ENCODE results near the gene PLIN5.

The PLIN5 gene

GRCh38 chr19:4534836-4535658 lies at the start of gene PLIN5:
PLIN5 (minus strand) TSS chr19:4535224; CDS start chr19:4534074, 1,150 bp downstream.
- peaks cover 26% of the 10 kb centered on the region for H3K27me3 Mint-ChIP-seq
- no peaks in the 10 kb centered on the region for H3K9me3 Mint-ChIP-seq
- peak; percentile 78 for ATAC-seq
- H3K4me3 Mint-ChIP-seq, result peak within 1 kb of the TSS; percentile 1 to 74
- H3K27ac Mint-ChIP-seq, result no peak within 1 kb of the TSS
- DNase-seq, result peak; percentile 38 to 54
- H3K4me1 Mint-ChIP-seq, result peaks cover 25% of the 10 kb centered on the region

GRCh38 chr19:4583961-4584669 lies 49.1 kb upstream of the PLIN5 start:
- peak; percentile 59 for ATAC-seq
- Mint-ChIP-seq H3K27ac (no peak overlapping the region), H3K4me3 (peak overlapping the region in 1 of 2 donors; percentile 41), H3K4me1 (peaks cover 15% of the 10 kb centered on the region), H3K27me3 (peaks cover 77% of the 10 kb centered on the region), H3K9me3 (no peaks in the 10 kb centered on the region)
- no peak for DNase-seq

- peaks cover 15% of the 10 kb centered on the region for H3K4me1 Mint-ChIP-seq
- H3K27ac Mint-ChIP-seq, result no peak overlapping the region
- DNase-seq (no peak), ATAC-seq (no peak)
- H3K4me3 Mint-ChIP-seq, result peak overlapping the region; percentile 26 to 54
- peaks cover 86% of the 10 kb centered on the region for H3K27me3 Mint-ChIP-seq
- H3K9me3 Mint-ChIP-seq, result no peaks in the 10 kb centered on the region
These were observed 48.2 kb upstream of the PLIN5 start for GRCh38 chr19:4582980-4583842.

- H3K27me3 Mint-ChIP-seq, result peaks cover 90% of the 10 kb centered on the region
- peak overlapping the region; percentile 50 to 58 for H3K4me3 Mint-ChIP-seq
- DNase-seq (peak in 1 of 2 donors; percentile 16), ATAC-seq (no peak)
- peaks cover 15% of the 10 kb centered on the region for H3K4me1 Mint-ChIP-seq
- H3K9me3 Mint-ChIP-seq, result no peaks in the 10 kb centered on the region
- H3K27ac Mint-ChIP-seq, result no peak overlapping the region
These were observed 46.9 kb upstream of the PLIN5 start for GRCh38 chr19:4581666-4582553.

- no peak overlapping the region for H3K4me3 Mint-ChIP-seq
- ATAC-seq (no peak), DNase-seq (no peak)
- H3K9me3 Mint-ChIP-seq, result no peaks in the 10 kb centered on the region
- no peak overlapping the region for H3K27ac Mint-ChIP-seq
- peaks cover 96% of the 10 kb centered on the region for H3K27me3 Mint-ChIP-seq
- H3K4me1 Mint-ChIP-seq, result peaks cover 17% of the 10 kb centered on the region
These were observed 46.1 kb upstream of the PLIN5 start for GRCh38 chr19:4580961-4581665.

GRCh38 chr19:4580021-4580901 lies 45.2 kb upstream of the PLIN5 start:
- H3K27ac Mint-ChIP-seq, result no peak overlapping the region
- H3K4me3 Mint-ChIP-seq, result peak overlapping the region in 1 of 2 donors; percentile 26
- H3K27me3 Mint-ChIP-seq, result peaks cover 96% of the 10 kb centered on the region
- H3K9me3 Mint-ChIP-seq, result no peaks in the 10 kb centered on the region
- DNase-seq (no peak), ATAC-seq (no peak)
- H3K4me1 Mint-ChIP-seq, result peaks cover 26% of the 10 kb centered on the region

- peaks cover 96% of the 10 kb centered on the region for H3K27me3 Mint-ChIP-seq
- ATAC-seq (no peak), DNase-seq (no peak)
- no peaks in the 10 kb centered on the region for H3K9me3 Mint-ChIP-seq
- H3K27ac Mint-ChIP-seq, result no peak overlapping the region
- peaks cover 35% of the 10 kb centered on the region for H3K4me1 Mint-ChIP-seq
- no peak overlapping the region for H3K4me3 Mint-ChIP-seq
These were observed 44.4 kb upstream of the PLIN5 start for GRCh38 chr19:4579389-4579788.

- Mint-ChIP-seq H3K27me3 (peaks cover 97% of the 10 kb centered on the region), H3K9me3 (no peaks in the 10 kb centered on the region), H3K4me1 (peaks cover 35% of the 10 kb centered on the region), H3K4me3 (no peak overlapping the region), H3K27ac (no peak overlapping the region)
- DNase-seq (no peak), ATAC-seq (no peak)
These were observed 43.7 kb upstream of the PLIN5 start for GRCh38 chr19:4578552-4579248.

GRCh38 chr19:4577020-4577782 lies 42.2 kb upstream of the PLIN5 start:
- Mint-ChIP-seq H3K4me3 (no peak overlapping the region), H3K4me1 (peaks cover 26% of the 10 kb centered on the region), H3K9me3 (no peaks in the 10 kb centered on the region), H3K27ac (no peak overlapping the region), H3K27me3 (peaks cover 85% of the 10 kb centered on the region)
- ATAC-seq (no peak), DNase-seq (no peak)

GRCh38 chr19:4576016-4576933 lies 41.3 kb upstream of the PLIN5 start:
- peak; percentile 67 for ATAC-seq

GRCh38 chr19:4575267-4576015 lies 40.4 kb upstream of the PLIN5 start:
- Mint-ChIP-seq H3K9me3 (no peaks in the 10 kb centered on the region), H3K4me1 (peaks cover 20% of the 10 kb centered on the region), H3K27me3 (peaks cover 70% of the 10 kb centered on the region), H3K4me3 (peak overlapping the region; percentile 27 to 44), H3K27ac (no peak overlapping the region)
- ATAC-seq (peak; percentile 60), DNase-seq (no peak)

More at GRCh38 chr19:4576016-4576933, 41.3 kb upstream of the PLIN5 start:
- Mint-ChIP-seq H3K4me1 (peaks cover 20% of the 10 kb centered on the region), H3K27ac (no peak overlapping the region), H3K4me3 (peak overlapping the region; percentile 40 to 44), H3K27me3 (peaks cover 77% of the 10 kb centered on the region), H3K9me3 (no peaks in the 10 kb centered on the region)
- peak; percentile 69 to 70 for DNase-seq

Measured in stimulated activated naive CD8-positive, alpha-beta T cell treated with anti-CD3 and anti-CD28 coated beads, Interleukin-15, amount 100 ng/mL, for 72 hours (primary cell).